HG03039 (cell line): ENCODE measurements around the gene PRKD3.

Source experiments
- ATAC-seq: cut with Tn5 transposase; IDR thresholded peaks from one replicate; pipeline ENCODE4 v1.9.1; 2021; ENCODE audit warnings: mild to moderate bottlenecking, moderate library complexity; ENCODE audit not compliant: unreplicated experiment

Gene PRKD3

DNA sequence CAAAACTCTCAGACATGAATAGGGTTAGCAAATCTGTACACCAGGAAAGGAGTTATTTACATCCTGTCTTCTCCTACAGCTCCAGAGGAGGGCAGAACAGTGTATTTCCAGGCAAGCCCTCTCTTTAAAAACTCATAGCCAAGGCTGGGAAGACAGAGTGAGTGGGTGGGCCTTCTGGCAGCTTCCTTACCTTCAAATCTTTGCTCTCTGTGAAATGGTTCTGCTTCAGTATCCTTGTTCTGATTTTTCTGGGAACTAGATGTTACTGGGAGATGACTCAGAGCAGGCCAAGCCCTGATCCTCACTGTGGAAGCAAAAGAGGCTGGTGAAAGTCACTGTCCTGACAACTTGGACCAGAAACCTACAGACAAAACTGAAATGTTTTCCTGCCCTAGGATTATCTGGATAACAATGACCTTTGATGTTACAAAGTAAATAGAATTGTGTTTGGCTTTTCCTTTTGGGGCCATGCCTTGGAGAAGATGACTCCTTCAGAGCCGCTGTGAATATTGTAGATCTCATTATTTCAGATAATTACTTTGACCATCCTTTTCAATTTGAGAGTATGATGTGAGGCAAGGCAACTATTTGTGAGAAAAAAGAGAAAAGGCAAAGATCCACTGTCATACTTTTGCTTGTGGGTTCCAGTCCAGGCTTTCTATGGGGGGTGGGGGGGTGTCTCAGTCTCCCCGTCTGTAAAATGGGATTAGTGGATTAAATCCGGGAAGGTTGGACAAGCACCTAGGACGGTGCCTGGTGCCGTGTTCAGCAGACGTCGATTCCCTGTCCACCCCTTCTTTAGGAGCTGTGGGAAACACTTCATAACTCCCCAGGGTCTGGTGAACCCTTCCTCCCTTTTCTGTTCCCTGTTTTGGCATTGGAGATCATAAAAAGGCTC lies 19.2 kb upstream of the PRKD3 start:
- no peak for ATAC-seq

DNA sequence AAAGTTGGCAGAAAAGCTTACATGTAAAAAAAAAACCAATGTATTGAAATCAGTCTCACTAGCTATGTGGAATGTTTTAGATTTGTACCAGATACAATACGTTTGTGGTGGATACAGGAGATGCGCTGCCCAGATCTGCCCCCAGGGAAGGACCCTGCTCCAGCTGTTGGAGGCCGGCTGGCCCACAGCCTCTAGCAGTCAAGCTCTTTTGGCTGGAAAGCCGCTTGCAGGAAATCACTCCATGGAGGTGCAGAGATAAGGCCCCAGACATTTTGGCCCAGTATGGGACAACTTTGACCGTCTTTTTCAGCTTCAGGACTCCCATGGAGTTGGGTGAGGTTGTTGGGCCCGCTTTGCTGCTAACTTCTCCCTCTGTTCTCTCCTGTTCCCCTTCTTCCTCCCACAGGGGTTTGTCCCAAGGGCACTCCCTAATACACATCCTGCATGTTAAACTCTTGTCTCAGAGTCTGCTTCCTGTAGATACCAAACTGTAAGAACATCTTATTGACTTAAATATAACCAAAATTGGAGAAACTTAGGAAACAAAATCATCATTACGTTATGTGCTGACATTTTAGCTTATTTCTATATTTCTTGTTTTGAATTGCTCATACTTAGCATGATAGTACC lies 18.1 kb upstream of the PRKD3 start:
- ATAC-seq: no peak

DNA sequence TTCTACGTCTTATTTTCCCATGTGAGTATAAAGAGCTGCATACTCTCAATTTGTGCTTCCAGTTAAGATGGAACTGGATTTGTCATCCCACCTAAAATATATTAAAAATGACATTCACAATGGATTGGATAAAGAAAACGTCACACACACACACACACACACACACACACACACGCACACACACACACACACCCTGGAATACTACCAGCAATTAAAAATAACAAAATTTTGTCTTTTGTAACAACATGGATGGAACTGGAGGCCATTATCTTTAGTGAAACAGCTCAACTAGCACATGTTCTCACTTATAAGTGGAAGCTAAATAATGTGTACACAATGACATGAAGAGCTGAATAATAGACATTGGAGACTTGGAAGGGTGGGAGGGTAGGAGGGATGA lies 16.0 kb upstream of the PRKD3 start:
- no peak for ATAC-seq

DNA sequence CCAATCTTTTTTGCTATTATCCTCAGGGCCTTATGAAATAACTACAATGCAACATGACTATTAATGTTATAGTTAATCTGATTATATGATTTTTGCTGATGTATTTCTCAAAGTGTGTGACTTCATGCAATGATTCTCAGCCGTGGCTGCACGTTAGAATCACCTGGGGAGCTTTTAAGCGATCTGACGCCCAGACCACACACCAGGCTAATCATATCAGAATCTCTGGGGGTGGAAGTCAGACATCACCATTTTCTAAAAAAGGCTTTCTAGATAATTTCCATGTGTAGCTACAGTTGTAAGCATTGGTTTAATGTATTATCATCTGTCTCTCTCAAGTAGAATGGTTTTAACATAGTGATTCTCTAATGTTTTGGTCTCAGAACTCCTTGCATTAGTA lies 14.3 kb upstream of the PRKD3 start:
- ATAC-seq: no peak

DNA sequence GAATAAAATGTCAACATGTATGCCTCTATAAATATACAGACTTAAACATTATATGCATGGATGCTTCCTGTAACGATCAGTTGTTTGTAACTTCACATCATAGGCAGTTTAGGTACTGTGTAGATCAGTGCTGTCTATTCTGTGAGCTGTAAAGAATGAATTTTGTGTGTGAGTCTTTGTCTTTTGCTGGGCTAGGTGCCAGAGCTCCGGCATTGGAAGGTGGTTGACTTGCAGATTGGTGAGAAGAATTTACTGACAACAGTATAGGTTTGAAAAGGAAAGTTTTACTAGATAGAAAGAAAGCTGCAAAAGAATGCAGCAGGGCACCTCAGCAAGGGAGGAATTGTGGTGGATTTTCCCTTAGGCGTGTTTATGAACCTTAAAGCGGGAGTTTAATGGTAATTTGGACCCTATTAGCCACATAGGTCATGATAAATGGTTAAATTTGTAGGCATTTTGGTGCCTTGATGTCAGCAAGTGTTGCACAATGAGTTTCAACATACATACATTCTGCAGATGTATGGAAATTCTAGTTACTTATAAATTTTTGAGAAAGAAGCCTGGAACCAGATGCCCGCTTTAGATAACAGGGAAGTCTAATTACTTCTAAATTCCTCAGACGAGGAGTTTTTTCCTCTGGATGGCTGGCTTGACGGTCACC lies 13.1 kb upstream of the PRKD3 start:
- ATAC-seq: no peak

DNA sequence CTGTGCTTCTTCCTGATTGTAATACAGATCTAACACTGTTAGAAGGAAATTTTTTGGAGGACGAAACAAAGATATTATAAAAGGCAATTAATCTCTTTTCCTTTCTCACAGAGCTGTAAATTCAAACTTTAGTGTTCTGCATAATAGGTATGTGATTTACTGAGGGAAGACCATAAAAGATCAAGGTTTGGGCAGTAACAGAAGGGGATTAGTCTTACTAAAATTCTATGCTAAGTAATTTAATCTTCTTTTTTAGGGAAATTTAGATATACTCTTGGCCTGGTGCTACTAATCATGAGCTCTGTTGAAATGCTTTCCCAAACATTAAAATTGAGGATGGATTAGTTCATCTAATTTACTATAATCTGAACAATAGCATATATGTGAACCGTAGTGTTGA lies 11.0 kb upstream of the PRKD3 start:
- ATAC-seq: no peak

DNA sequence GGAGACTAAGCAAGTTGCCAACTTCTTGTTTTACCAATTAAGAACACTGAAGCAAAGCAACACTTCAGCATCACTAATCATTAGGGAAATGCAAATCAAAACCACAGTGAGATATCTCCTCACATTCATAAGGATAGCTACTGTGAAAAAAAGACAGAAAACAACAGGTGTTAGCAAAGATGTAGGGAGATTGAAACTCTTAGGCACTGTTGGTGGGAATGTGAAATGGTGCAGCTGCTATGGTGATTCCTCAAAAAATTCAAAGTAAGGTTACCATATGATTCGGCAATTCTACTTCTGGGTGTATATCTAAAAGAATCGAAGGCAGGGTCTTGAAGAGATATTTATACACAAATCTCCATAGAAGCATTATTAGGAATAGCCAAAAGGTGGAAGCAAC lies 8.6 kb upstream of the PRKD3 start:
- ATAC-seq: no peak

DNA sequence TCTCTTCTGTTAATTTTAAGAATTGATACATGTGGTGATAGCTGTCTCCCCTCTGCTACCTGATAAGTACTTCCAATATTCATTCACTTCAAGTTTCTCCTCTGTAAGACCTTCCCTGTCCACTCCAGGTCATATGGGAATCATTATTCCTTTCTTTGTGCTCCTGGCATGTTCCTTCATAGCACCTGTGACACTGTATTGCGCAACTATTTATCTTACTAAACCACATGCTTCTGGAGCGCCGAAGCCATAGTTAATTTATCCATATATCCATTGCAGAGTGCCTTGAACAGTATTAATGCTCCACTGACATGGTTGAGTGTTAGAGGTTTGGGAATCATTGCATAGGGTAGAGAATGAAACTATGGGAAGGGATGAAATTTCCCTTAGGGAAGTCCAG lies 7.9 kb upstream of the PRKD3 start:
- ATAC-seq: no peak

DNA sequence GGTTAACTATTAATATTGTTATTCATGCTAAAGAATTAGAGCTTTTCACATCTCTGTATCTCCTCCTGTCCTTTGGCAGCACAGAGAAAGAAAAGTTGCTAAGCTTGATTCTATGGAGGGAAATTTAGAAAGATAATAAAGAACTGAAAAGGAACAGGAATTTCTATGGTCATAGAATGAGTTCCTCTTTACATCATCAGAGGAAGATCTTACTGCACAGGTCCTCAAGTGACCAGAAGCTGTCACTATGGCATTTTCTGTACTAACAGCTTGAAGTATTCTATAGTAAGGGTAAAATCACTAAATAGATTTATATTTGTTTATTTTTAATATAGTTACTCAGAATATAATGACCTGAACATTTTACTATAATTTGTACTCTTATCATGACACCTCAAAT lies 6.0 kb upstream of the PRKD3 start:
- ATAC-seq: no peak

DNA sequence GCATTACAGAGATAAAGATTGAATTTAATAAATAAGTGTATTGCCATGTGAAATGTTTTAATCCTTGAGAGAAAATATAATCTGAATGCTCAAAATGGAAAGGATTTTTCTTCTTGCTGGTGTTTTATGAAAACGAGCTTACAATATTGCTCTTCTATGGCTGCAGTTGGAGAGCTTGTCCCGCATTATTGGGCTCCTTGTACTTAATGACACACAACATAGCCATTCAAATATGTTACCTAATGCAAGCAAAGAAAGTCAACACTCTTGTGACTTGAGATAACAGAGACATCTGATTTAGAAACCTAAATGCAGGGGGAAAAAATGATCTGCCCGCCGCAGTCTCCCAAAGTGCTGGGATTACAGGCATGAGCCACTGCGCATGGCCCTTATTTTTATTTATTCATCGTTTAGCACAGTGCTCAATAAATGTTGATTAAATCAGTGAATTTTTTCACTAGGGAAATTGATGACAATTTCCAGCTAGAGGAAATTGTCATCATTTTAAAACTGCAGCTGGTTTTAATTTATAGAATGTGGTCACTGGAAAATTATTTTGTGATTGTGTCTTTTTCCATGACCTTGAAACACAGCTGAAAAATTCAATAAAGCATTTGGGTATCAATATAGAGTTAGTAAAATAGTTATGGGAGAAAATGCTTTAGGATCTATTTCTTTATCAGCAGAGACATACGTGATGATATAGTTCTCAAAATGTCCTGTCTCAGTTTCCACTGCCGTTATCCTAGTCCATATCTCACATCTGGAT lies 2.4 kb upstream of the PRKD3 start:
- ATAC-seq: no peak

DNA sequence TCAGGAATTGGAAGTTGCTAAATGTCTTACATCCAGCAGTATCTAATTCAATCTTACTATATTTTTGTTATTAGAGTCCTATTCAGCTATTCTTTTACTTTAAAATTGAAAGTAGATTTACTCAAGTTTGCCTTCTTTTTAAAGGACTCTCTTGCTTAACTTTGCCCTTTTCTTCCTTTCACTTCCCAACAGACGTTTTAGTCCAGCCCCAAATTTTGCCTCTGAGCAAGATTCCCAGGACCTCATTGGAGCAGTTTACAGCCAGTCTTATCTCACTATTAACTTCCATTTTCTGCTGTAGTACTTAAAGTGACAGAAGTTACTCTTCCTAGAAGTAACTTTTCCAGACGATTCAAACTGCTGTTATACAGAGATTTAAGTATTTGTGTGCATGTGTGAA lies 1.7 kb upstream of the PRKD3 start:
- no peak for ATAC-seq

DNA sequence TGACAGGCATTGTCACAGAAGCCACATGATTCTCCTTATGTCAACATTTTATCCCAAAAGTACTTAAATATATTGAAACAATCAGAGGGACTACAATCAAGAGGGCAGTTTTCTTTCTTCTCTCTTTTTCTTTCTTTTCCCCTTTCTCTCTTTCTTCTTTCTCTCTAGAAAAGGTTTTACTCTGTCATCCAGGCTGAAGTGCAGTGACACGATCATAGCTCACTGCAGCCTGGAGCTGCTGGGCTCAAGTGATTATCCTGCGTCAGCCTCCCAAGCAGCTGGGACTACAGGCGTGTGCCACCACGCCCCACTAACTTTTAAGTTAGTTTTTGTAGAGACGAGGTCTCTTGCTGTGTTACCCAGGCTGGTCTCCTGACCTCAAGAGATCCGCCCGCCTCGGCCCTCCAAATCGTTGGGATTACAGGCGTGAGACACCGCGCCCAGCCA lies 1.0 kb upstream of the PRKD3 start:
- no peak for ATAC-seq

DNA sequence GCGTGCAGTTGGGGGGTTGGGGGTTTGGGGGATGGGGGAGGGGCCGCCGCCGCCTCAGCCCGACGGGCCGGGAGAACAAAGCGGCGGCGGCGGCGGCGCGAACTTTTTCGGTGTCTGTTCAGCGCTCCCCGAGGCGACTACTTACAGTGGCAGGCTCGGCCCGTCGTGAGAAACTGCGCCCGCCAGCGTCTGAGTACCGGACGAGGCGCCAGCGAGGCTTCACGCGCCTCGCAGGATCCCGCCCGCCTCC lies 172 bp downstream of the PRKD3 start:
- ATAC-seq: no peak

DNA sequence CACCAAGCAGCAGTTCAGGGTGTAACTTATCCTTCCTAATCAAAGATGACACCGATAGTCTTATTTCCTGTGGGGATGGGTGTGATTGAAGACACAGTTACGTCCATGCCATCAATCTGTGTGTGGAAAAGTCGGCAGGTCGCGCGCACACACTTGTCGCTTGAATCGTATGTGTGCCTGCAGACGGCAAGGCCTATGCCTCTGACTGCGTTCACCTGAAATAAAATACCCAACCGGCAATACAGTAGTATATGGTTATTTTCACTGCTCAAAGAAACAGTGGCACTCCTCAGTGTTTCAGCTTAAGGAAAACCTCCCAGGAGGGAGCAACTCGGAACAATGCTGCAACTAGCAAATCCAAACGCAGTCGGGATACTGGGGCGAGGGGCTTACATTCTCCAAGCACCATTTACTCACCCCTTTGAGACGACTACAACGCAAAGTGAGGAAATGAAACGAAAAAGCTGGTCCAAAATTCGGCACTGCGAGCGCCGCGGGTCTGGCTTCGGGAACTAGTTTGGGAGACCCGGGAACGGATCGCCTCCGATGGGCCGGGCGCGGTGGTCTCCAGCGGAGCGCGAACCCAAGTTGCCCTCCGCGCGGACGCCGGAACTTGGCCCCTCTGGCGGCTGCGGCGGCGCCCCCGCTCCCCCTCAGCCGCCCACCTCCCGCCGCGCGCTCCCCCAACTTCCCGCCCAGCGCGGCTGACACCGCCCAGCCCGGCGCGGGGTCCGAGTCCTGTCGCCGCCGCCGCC lies 675 bp downstream of the PRKD3 start:
- ATAC-seq: peak; percentile 24

DNA sequence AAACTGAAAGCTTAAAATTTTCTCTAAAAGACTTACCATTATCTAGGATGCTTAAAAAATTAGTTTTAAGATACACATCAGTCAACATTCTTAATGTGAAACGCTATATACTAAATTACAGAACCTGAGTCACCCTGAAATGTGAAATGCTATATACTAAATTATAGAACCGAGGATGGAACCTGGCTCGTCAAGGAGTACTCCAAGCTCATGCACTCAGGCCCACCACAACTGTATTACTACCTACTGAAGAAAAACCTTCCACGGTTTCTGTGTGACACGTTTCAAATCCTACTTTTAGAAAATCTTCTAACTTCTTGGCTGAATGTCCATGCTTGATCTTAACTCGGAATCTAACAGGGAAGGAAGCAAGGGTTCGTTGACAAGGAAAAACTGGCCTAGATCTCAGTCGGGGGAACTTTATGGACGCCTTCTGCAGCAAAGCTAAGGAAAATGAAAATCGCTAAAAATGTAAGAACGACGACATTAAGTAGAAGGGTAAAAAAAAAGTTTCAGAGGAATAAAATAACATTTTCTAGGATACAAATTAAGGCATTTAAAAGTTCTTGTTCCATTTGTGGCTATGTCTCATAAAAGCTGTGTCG lies 1.4 kb downstream of the PRKD3 start:
- no peak for ATAC-seq

DNA sequence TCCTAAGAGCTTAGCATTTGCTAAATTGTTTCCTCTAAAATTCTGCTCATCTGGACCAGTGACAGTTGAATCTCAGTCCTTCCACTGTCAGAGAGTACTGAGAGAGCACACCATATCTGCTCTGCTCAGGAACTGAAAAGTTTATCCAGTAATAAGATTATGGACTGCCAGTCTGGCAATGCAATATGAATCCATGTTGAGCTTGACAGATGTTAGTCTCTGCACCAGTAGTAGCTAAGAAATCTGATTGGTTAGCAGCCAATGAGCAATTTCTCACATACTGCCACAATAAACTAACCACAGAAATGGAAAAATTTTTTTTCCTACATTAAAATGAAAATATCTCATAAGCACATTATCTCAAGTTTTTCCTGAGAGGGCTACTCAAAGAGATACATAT lies 2.3 kb downstream of the PRKD3 start:
- no peak for ATAC-seq

DNA sequence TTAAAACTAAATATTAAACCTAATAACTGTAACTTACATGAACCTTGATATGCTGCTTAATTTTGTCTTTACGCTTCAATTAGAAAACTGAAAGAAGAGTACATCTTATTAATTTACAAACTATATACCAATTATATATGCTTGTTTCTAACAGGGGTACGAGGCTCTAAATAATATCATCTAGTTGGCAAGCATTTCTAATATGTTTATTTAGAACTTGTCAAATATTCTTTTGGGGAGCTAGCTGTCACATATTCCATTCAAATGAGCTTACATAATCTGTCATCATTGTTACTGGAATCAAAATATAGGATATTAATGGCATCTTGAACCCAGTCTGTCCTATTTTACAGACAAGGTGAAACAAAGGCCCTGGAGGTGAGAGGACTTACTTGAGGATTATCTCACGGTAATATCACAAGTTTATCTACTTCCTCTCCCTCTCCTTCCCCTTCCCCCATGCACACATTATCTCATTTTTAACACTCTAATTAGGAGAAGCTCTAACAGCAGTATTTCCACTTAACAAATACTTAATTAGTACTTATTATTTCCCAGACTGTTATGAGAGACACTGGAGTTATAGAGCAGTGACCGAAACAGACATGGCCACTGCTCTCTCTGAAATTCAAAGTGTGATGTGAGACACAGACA lies 3.5 kb downstream of the PRKD3 start:
- no peak for ATAC-seq

DNA sequence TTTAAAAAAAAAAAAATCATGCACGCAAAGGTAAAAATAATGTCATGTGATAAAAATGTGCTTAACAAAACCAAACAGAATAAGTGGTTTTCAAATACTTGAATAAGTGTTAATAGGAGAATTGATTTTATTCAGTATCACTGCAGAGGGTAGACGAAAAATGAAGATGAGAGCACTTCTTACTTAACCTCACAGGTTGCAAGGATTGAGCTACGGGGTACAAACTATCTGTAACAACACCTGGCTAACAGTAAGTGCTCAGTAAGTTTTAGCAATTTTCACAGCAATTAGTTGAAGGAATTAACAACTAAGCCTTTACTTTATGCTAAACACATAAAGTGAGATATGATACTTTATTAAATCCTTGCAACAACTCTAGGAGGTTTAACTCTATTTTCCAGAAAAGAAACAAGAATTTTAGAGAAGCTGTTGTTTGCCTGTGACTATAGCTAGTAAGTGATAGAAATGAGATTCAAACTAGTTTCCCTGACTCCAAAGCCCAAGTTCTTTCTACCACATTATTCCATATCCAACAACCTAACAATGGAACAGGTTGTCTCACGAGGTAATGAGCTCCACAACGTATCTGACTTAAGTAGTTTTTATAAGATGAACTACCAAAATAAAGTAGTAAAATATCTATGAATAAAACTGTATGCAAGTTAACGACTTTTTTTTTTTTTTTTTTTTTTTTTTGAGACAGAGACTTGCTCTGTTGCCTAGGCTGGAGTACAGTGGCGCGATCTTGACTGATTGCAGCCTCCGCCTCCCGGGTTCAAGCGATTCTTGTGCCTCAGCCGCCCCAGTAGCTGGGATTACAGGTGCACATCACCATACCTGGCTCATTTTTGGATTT lies 4.7 kb downstream of the PRKD3 start:
- no peak for ATAC-seq

DNA sequence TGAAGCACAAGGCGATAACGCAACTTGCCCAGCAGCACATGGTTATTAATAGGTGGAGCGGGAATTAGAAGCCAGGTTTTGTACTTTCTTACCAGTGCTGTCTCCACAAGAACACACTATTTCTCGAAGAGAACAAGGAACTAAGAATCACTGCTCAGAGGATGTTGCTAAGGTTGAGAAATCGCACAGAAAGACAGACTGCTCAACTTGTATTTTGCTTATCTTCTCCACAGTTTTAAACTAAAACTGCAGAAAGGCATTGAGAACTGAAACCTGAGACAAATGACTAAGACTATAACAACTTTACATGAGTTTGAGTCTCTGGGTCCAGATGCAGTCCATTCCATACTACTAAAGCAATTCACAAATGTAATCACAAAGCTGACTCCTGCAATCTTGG lies 6.2 kb downstream of the PRKD3 start:
- peak; percentile 71 for ATAC-seq
